ENCODE measurements around the gene NEU2.

The NEU2 gene

GRCh38 chr2:233010569-233011267 lies 21.8 kb upstream of the NEU2 start:
- H3K4me3 ChIP-seq (ENCODE audit: control insufficient read depth, low read depth, low read length), result no peak overlapping the region
- DNase-seq (ENCODE audit: low read depth), result no peak

DNA sequence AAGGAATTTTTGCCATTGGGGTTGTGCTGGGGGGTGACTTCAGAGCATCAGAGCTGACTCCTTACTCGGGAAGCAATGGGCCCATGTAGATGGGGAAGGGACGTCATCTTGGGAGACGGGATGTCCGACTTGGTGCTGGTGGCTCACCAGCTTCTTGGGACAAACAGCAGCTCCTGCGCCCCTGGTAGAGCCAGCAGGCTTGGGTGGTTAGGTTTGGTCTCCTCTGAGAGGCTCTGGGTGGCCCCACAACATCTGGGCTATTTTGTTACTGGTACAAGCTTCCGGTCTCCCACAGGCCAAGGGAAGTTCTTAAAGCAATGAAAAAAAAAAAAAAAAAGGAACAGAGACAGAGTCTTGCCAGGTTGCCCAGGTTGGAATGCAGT lies 21.2 kb upstream of the NEU2 start:
- TF ChIP-seq, protein P1, sequence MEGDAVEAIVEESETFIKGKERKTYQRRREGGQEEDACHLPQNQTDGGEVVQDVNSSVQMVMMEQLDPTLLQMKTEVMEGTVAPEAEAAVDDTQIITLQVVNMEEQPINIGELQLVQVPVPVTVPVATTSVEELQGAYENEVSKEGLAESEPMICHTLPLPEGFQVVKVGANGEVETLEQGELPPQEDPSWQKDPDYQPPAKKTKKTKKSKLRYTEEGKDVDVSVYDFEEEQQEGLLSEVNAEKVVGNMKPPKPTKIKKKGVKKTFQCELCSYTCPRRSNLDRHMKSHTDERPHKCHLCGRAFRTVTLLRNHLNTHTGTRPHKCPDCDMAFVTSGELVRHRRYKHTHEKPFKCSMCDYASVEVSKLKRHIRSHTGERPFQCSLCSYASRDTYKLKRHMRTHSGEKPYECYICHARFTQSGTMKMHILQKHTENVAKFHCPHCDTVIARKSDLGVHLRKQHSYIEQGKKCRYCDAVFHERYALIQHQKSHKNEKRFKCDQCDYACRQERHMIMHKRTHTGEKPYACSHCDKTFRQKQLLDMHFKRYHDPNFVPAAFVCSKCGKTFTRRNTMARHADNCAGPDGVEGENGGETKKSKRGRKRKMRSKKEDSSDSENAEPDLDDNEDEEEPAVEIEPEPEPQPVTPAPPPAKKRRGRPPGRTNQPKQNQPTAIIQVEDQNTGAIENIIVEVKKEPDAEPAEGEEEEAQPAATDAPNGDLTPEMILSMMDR (IDR thresholded peaks at IDR 0.05; ENCODE audit: control insufficient read depth, insufficient read depth, low read depth, low read length, missing control alignments), result no peak
- H3K4me3 ChIP-seq (ENCODE audit: control insufficient read depth, low read depth, low read length), result no peak overlapping the region
- DNase-seq (ENCODE audit: low read depth), result no peak

More at GRCh38 chr2:233010569-233011267, 21.8 kb upstream of the NEU2 start:
- TF ChIP-seq, protein P1 (IDR thresholded peaks at IDR 0.05; ENCODE audit: control insufficient read depth, insufficient read depth, low read depth, low read length, missing control alignments), result no peak

GRCh38 chr2:233011702-233012131 lies 20.8 kb upstream of the NEU2 start:
- H3K4me3 ChIP-seq (ENCODE audit: control insufficient read depth, low read depth, low read length), result no peak overlapping the region
- TF ChIP-seq, protein P1 (IDR thresholded peaks at IDR 0.05; ENCODE audit: control insufficient read depth, insufficient read depth, low read depth, low read length, missing control alignments), result no peak
- no peak for DNase-seq (ENCODE audit: low read depth)

DNA sequence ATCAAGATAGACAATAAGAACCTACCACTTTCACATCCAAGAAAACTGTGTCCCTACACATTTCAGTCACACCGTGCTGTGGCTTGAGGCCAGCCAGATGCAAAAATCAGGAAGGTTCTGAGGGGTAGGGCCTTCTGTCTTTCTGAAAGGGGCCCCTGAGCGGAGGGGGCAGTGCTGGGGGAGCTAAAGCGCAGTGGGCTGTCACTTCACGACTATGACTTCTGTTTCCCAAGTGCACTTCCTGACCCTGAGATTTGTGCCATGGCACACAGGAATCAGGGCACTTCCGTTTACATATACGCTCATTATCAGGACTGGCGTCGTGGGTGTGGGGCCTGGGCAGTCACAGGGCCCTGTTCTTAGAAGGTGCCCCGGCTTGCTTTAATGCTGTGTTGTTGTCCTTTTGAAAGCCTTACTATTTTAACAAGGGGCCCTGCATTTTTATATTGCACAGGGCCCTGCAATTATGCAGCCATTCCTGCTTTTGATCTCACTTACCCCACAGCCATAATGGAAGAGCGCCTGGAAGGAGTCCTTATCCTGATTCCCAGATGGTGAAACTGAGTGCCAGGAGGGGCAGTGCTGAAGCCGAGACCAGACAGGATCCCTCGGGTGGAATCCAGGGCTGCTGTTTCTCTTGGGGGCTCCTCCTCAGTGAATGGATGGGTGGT lies 20.0 kb upstream of the NEU2 start:
- H3K4me3 ChIP-seq (ENCODE audit: control insufficient read depth, low read depth, low read length), result no peak overlapping the region
- DNase-seq (ENCODE audit: low read depth), result no peak
- TF ChIP-seq, protein P1 (IDR thresholded peaks at IDR 0.05; ENCODE audit: control insufficient read depth, insufficient read depth, low read depth, low read length, missing control alignments), result no peak

DNA sequence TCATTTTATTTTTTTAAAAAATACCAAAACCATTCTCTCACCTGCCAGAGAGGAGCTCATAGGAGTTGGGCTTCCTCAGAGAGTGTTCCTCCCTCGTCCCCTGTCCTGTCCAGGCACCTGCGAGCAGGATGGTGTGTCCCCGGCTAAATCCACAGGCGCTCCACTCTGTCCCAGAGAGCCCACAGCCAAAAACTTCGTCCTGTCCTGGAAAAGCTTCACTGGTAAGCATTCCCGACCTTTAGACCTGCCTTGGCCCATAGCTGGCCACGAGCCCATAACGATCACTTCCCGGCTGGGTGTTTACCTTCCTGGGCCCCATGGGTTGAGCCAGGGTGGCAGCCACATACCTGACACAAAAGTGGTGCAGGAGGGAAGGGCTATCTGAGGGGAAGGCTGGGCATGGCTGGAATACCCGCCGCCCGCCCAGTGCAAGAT lies 19.4 kb upstream of the NEU2 start, which contains the start of gene NGEF:
NGEF (minus strand) TSS at position 230 of the 435 bp plus-strand sequence. CDS start 38,366 bp downstream, outside the sequence.
- TF ChIP-seq, protein P1 (IDR thresholded peaks at IDR 0.05; ENCODE audit: control insufficient read depth, insufficient read depth, low read depth, low read length, missing control alignments), result no peak
- DNase-seq (ENCODE audit: low read depth), result no peak
- no peak within 1 kb of the TSS for H3K4me3 ChIP-seq (ENCODE audit: control insufficient read depth, low read depth, low read length)

DNA sequence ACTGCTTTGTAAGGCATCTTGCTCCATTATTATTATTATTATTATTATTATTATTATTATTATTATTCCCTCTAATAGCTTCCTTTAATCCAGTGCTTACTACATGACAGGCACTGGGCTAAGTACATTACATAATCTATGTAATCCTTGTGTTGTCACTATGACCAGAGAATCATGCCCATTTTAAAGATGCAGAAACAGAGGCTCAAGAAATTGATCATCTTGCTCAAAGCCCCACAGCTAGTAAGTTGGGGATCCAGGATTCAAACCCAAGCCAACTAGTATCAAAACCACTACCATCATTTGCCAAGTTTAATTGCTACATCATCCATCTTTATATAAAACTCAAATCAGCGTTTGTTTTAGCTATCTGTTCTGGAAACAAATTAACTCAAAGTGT lies 18.8 kb upstream of the NEU2 start:
- no peak for DNase-seq (ENCODE audit: low read depth)
- no peak overlapping the region for H3K4me3 ChIP-seq (ENCODE audit: control insufficient read depth, low read depth, low read length)
- TF ChIP-seq, protein P1 (IDR thresholded peaks at IDR 0.05; ENCODE audit: control insufficient read depth, insufficient read depth, low read depth, low read length, missing control alignments), result no peak
